ENCODE data around the gene SMG6. TPM values are rescaled to one million over a fixed set of nuclear protein-coding genes. Genes with fewer than 3 reads are reported as not detected.
"Not testable (repeated sequence)": the region's sequence is repeated elsewhere in the genome, so short reads cannot be mapped to it uniquely, and the experiment has no call there.

SMG6 gene
- total RNA-seq, 1 donor from 2014 or later = 19.4 TPM

GRCh38 chr17:2323629-2324314 is 20.2 kb upstream of the SMG6 start:
- H3K4me3 ChIP-seq (ENCODE audit: low read depth, low read length) = no peak overlapping the region
- TF ChIP-seq, protein P1, sequence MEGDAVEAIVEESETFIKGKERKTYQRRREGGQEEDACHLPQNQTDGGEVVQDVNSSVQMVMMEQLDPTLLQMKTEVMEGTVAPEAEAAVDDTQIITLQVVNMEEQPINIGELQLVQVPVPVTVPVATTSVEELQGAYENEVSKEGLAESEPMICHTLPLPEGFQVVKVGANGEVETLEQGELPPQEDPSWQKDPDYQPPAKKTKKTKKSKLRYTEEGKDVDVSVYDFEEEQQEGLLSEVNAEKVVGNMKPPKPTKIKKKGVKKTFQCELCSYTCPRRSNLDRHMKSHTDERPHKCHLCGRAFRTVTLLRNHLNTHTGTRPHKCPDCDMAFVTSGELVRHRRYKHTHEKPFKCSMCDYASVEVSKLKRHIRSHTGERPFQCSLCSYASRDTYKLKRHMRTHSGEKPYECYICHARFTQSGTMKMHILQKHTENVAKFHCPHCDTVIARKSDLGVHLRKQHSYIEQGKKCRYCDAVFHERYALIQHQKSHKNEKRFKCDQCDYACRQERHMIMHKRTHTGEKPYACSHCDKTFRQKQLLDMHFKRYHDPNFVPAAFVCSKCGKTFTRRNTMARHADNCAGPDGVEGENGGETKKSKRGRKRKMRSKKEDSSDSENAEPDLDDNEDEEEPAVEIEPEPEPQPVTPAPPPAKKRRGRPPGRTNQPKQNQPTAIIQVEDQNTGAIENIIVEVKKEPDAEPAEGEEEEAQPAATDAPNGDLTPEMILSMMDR (conservative IDR thresholded peaks at IDR 0.05; ENCODE audit: low read depth, low read length) = no peak
- no peak for DNase-seq (ENCODE audit: low read depth)

DNA sequence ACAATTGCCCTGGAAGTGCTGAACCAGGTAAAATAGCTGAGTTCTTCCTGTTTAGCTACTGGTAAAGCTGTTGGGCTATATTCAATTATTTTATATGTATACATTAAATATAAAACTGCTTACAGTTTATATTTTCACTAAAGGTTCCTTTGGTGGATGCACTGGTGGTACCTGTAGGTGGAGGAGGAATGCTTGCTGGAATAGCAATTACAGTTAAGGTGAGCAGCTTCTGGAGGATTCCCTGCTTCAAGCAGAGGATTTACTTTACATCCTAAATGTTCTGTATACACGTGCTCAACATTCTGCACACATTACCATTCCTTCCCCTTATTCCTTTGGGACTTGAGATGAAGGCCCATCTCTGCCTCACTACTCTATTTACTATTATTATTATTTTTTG is 17.8 kb upstream of the SMG6 start:
- H3K4me3 ChIP-seq (ENCODE audit: low read depth, low read length) = no peak overlapping the region
- TF ChIP-seq, protein P1 (conservative IDR thresholded peaks at IDR 0.05; ENCODE audit: low read depth, low read length) = no peak
- DNase-seq (ENCODE audit: low read depth) = no peak

- no peak for DNase-seq (ENCODE audit: low read depth)
- no peak overlapping the region for H3K4me3 ChIP-seq (ENCODE audit: low read depth, low read length)
- TF ChIP-seq, protein P1 (conservative IDR thresholded peaks at IDR 0.05; ENCODE audit: low read depth, low read length) = no peak
Measured at GRCh38 chr17:2319051-2319450, 15.5 kb upstream of the SMG6 start.

GRCh38 chr17:2317796-2318195 is 14.2 kb upstream of the SMG6 start:
- no peak overlapping the region for H3K4me3 ChIP-seq (ENCODE audit: low read depth, low read length)
- TF ChIP-seq, protein P1 (conservative IDR thresholded peaks at IDR 0.05; ENCODE audit: low read depth, low read length) = no peak
- no peak for DNase-seq (ENCODE audit: low read depth)

DNA sequence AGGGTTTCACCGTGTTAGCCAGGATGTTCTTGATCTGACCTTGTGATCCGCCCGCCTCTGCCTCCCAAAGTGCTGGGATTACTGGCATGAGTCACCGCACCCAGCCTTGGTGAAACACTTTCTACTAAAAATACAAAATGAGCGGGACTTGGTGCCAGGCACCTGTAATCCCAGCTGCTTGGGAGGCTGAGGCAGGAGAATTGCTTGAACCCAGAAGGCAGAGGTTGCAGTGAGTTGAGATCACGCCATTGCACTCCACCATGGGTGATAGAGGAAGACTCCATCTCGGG is 13.3 kb upstream of the SMG6 start:
- H3K4me3 ChIP-seq (ENCODE audit: low read depth, low read length); DNase-seq (ENCODE audit: low read depth): not testable (repeated sequence)

DNA sequence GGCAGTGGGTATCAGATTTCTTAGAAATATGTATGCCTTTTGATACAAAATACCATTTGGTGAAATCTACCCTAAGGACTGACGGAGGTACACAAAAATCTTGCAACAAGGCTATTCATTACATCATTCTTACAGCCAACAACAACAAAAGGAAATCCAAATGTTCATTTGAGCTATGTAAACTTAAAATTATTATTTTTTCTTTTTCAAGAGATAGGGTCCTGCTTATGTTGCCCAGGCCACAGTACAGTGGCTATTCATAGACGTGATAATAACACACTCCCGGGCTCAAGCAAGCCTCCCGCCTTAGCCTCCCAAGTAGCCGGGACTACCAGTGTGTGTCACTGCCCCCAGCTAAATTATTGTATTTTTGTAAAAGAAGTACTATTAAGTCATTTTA is 9.2 kb upstream of the SMG6 start:
- no peak for DNase-seq (ENCODE audit: low read depth)
- TF ChIP-seq, protein P1 (conservative IDR thresholded peaks at IDR 0.05; ENCODE audit: low read depth, low read length) = no peak
- H3K4me3 ChIP-seq (ENCODE audit: low read depth, low read length) = no peak overlapping the region

- no peak for DNase-seq (ENCODE audit: low read depth)
- no peak overlapping the region for H3K4me3 ChIP-seq (ENCODE audit: low read depth, low read length)
- TF ChIP-seq, protein P1 (conservative IDR thresholded peaks at IDR 0.05; ENCODE audit: low read depth, low read length) = no peak
Measured at GRCh38 chr17:2309338-2310154, 6.0 kb upstream of the SMG6 start.
